GM21390 (cell line): ENCODE results near the gene C10orf95.

Source experiments
- ATAC-seq: cut with Tn5 transposase; IDR thresholded peaks from one replicate; pipeline ENCODE4 v1.9.1; 2021; ENCODE audit not compliant: unreplicated experiment

Gene C10orf95

DNA sequence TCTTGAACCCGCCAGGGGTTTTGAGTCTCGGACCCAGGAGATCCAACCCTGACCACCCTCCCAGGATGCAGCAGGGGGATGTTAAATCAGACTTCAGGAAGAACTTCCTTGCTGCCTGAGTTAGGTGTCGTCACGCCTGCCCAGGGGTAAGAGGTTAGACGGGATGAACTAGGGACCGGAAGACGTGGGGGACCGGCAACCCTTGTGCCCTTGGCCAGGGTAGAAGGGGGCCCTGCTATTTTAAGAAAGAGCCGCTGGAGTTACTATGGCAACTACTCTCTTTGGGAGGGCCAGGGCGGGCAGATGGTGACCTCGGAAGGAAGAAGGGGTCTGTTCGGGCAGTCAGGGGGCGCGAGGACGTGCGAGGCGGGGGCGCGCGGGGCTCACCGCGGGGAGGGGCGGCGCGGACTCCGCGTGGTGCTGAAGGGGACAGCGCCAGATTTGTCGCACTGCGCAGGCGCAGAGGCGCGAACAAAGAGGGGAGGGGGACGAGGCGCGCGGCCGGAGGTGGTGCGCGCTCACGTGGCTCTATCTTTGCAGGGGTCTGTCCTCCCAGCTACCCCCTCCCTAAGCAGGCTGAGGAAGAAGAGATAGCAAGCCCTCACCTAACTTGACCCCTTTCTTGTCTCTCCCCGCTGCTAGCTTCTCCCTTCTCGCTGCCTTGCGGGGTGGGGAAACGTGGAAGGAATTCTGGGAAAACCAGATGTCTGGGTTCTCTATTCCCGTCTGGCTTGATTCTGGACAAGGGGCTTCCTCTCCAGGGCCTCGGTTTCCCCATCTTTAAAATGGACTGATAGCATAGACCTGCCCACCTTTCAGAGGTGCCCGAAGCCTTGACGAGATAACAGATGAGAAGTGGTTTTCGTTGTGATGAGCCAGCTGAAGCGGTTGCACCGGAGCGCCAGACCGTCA lies 31.8 kb downstream of the C10orf95 start:
- ATAC-seq = no peak

- no peak for ATAC-seq
Observed at GRCh38 chr10:102418622-102419268, 32.6 kb downstream of the C10orf95 start, which contains the start of gene PSD. TSS of gene PSD (minus strand) at chr10:102418785. CDS start at chr10:102417038, 1,747 bp downstream.

DNA sequence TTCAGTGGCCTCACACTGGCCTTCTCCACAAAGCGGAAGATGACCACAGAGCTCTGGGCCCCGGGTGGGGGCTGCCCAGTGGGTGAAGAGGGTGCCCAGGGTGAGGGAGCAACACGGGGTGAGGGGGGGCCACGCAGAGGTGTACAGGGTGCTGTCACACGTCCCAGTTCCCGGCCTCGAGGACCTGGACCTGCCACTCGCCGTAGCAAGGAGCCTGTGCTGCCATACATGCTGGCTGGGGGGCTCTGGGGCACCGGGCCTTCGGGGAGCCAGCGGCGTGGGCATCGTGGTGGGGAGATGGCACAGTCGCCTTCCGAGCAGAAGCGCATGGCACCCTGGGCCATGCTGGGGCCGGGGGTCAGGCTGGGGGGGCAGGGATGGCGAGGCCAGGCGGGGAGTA lies 34.6 kb downstream of the C10orf95 start:
- ATAC-seq = no peak

DNA sequence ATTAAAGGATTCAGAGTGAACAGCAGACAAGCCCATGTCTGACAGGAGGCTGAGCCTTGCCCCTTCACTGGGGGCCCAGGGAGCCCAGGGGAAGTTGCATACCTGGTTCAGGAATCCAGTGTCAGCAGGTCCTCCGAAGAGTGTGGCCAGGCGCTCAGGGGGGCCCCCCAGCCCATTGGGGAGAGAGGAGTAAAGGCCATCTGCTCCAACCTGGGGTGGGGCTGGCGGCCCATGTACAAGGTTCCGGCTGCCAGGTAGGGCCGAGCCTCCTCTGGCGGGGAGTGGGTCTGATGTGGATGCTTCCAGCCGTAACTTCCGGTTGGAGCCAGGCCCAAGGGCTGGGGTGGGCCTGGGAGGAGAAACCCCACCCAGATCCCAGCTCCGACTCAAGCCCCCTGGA lies 35.1 kb downstream of the C10orf95 start:
- no peak for ATAC-seq

- no peak for ATAC-seq
Observed at GRCh38 chr10:102414749-102415148, 36.6 kb downstream of the C10orf95 start.

DNA sequence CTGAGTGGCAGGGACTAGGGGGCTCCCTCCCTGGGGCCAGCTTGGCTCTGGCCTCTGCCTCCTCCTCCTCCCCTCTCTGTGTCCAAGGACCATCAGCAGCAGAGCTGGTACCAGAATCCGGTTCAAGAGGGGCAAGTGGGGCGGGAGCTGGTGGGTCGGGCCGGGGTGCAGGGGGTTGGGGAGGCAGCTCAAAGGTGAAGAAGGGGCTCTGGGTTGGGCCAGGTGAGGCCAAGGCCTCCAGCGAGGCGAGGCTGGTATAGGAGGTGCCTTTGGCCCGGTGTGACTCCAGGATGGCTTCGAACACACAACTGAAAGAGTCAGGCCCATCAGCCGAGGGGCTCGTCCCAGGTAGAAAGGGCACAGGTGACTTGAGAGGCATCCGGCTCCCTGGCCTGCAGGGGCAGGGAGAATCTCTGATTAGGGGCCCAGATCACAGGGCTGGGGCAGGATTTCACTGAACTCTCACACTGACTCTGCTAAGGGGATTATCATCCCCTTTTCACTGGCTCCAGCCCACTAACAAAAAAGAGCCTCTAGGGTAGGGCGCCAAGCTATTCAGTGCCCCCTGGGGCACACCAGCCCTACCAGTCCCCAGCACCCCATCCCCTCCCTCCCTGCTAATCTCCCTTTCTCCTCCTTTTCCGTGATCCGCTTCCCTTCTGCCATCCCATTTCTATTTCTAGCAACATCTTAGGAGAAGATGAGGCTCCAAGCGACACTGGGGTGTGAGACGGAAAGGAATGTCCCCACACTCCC lies 37.4 kb downstream of the C10orf95 start:
- no peak for ATAC-seq

- ATAC-seq = no peak
Observed at GRCh38 chr10:102413053-102413705, 38.2 kb downstream of the C10orf95 start.

GRCh38 chr10:102412293-102412692 lies 39.0 kb downstream of the C10orf95 start:
- no peak for ATAC-seq

- ATAC-seq = no peak
Observed at GRCh38 chr10:102411341-102412255, 39.7 kb downstream of the C10orf95 start.

DNA sequence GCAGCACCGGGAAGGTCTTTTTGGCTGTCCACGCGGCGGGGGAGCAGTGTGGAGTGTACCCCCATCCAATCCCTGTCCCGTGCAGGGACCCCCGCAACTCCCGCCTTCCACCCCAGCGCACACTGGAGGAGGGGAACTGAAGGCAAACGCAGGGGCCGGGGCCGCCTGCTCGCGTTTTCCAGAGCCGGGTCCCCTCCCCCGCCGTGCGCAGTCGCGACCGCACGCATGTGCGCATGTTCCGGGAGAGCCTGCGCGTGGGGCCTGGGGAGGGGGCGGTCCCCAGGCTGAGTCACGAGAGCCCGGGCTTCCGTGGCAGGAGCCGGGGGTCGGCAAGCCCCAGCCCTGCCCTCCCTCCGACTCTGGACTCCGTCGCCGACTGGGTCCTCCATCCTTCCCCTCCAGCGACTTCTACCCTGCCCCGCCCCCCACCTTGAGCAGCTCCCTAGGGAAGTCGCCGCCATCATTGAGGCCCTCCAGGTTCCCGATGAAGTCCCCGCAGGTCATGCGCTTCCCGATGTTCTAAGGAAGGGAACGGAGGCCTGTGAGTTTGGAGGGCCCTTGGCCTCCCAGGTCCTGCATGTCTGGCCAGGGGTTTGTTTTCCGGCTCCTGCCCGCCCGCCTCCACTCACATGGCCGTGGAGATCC lies 40.8 kb downstream of the C10orf95 start:
- ATAC-seq = no peak

- no peak for ATAC-seq
Observed at GRCh38 chr10:102409604-102410428, 41.5 kb downstream of the C10orf95 start.

DNA sequence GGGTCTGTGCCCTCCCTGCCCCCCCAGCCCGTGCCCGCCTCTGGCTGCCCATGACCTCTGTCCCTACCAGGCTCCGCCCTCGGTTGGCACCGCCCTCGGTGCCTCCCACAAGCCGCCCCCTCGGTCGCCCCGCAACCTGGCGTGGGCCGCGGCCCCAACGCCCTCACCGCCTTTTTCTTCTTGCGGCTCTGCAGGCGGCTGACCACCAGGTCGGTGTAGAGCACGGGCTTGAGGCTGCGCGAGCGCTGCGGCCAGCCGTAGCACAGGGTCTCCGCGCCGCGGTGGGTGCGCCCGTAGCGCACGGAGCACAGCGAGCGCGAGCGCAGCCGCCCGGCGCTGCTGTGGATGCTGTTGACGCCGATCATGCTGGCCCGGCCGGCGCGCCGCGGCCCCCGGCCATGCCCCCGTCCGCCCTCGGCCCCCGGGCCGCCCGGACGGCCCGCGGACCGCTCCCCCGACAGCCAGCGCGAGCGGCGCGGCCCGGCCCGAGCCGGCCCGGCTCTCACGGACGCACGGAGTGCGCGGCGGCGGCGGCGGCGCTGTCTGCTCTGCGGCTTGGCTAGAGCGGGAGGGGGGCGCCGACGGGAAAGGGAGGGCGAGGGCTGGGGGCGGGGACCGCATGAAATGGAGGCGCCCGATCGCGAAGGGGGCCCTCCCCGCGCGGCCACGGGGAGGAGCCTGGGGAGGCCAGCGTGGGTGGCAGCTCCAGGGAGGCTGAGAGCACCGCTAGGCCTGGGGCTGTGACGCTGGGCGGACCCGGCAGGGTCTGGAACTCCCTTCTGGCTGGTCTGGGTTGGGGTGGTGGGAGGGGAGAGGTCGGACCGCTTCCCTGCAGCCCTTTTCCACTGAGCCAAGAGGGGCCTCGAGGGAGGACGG lies 42.4 kb downstream of the C10orf95 start:
- no peak for ATAC-seq

- ATAC-seq = no peak
Observed at GRCh38 chr10:102408131-102408727, 43.1 kb downstream of the C10orf95 start.

- no peak for ATAC-seq
Observed at GRCh38 chr10:102407425-102408130, 43.8 kb downstream of the C10orf95 start.

GRCh38 chr10:102406815-102407214 lies 44.5 kb downstream of the C10orf95 start:
- no peak for ATAC-seq

- no peak for ATAC-seq
Observed at GRCh38 chr10:102405632-102406031, 45.7 kb downstream of the C10orf95 start.
